ENCODE measurements around the gene SCRN1. TPM values are rescaled to one million over a fixed set of nuclear protein-coding genes. Genes with fewer than 3 reads are reported as not detected.
A peak's percentile ranks its signal among the peaks of the same experiment; 100 is the strongest.

Gene SCRN1, protein sequence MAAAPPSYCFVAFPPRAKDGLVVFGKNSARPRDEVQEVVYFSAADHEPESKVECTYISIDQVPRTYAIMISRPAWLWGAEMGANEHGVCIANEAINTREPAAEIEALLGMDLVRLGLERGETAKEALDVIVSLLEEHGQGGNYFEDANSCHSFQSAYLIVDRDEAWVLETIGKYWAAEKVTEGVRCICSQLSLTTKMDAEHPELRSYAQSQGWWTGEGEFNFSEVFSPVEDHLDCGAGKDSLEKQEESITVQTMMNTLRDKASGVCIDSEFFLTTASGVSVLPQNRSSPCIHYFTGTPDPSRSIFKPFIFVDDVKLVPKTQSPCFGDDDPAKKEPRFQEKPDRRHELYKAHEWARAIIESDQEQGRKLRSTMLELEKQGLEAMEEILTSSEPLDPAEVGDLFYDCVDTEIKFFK
- 100 to 1,000 TPM in 1 of 4 donors, 10 to 100 TPM in 3; 63.6 to 105 (median 83.8) TPM for total RNA-seq

DNA sequence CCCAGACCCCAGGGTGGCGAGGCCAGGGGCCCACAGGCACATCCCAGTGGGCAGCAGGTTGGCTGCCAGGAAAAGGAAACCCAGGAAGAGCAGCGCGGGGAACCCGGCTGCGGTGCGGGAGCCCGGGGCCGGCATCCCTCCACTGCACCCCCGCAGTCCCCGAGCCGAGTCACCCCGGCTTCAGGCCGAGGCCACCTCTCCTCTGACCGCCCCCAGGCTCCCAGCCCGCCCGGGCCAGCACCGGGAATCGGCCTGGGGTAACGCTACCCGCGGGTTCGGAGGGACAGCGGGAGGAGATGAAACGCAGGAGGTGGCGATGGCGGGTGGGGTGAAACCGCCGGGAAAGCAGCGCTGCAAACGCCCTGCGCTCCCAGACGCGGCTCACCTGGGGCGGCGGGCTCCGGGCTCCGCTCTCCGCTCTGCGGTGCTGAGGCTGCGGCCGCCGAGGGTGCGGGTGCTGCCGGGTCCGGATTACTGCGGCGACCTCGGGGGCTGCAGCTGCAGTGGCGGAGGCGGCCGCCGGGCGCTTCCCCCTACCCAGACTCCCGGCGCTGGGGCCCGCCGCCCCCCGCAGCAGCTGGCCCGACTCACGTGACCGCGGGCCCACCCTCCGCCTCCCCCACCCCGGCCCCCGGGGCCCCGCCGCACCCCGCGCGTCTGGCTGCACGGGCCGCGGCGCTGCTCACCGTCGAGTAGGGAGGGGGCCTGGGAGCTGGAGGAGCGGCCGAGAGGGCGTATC, at the start of gene SCRN1:
TSS of gene SCRN1 (minus strand) at position 545 of the 739 bp plus-strand sequence. CDS start 20,734 bp downstream, outside the sequence.
- no peak for DNase-seq (ENCODE audit: extremely low spot score)
- WGBS, result under 1% methylated on average over 32 of the region's 79 CpGs
- Histone ChIP-seq H3K27me3 (no peaks in the 10 kb centered on the region), H3K4me3 (peak within 1 kb of the TSS; percentile 79 to 99 (median 97)), H3K4me1 (peaks cover 8 to 38% (median 28%) of the 10 kb centered on the region in 4 donors), H3K36me3 (no peaks in the 10 kb centered on the region), H3K9me3 (peaks cover 0 to 15% (median 5%) of the 10 kb centered on the region in 4 donors), H3K27ac (replicated peaks in 1 of 4) (peak within 1 kb of the TSS; percentile 92 to 97 (median 95))
- intact Hi-C loops (cut with DNase I), result loop anchor here (5.0 kb wide), 1 partner anchor 38 kb away; the partner anchor contains the start of genes FKBP14 and PLEKHA8
- no peak for TF ChIP-seq POLR2A (IDR thresholded peaks at IDR 0.05; ENCODE audit: low read depth)
- TF ChIP-seq POLR2AphosphoS5 (IDR thresholded peaks at IDR 0.05), result peak in 1 of 2 donors; percentile 66
- peak in 2 of 3 experiments; percentile 13 to 17 for TF ChIP-seq CTCF (IDR thresholded peaks at IDR 0.05)
- no peak for TF ChIP-seq EP300 (IDR thresholded peaks at IDR 0.05)

DNA sequence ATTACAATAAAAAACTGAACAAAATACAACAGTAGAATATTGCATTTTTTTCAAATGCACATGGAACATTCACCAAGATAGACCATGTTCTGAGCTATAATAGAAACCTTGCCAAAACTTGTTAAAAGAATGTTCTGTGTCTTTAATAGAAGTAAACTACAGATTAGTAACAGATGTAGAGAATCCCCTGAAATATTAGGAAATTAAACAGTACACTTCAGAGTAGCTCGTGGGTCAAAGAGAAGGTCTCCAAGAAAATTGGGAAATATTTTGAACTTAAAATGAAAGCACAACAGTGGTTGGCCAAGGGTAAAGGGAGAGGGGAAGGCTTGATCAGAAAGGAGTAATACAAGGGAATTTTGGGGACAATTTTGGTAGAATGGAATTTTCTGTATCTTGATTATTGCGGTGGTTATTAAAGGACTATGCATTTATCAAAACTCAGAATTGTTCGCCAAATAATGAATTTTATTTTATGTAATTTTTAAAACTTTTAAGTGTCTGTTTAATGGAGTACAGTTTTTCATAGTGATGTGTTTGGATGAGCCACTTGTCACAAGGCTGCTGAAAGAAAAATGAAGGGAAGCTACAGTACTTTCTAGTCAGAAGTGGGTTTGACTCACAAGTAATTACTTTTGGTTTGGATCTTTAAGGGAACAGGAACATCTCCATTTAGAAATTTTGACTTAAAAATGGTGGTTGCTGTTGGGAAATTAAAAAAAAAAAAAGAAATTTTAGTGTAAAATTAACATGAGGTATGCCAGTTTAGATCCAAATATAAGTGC, 48.8 kb upstream of the SCRN1 start:
- H3K27me3 ChIP-seq, result no peaks in the 10 kb centered on the region
- peak overlapping the region in 1 of 4 donors; percentile 18 for H3K27ac ChIP-seq (replicated peaks in 1 of 4)
- H3K36me3 ChIP-seq, result no peaks in the 10 kb centered on the region
- no peak overlapping the region for H3K4me3 ChIP-seq
- H3K9me3 ChIP-seq, result no peaks in the 10 kb centered on the region
- H3K4me1 ChIP-seq, result peaks cover 0 to 34% (median 20%) of the 10 kb centered on the region in 4 donors
- 80% methylated on average over 3 of the region's 3 CpGs for WGBS
- no peak for DNase-seq (ENCODE audit: extremely low spot score)
- TF ChIP-seq POLR2AphosphoS5 (IDR thresholded peaks at IDR 0.05), result no peak
- no peak for TF ChIP-seq POLR2A (IDR thresholded peaks at IDR 0.05; ENCODE audit: low read depth)
- TF ChIP-seq EP300 (IDR thresholded peaks at IDR 0.05), result no peak
- TF ChIP-seq CTCF (IDR thresholded peaks at IDR 0.05), result no peak
- intact Hi-C loops (cut with DNase I), result no loop called here

DNA sequence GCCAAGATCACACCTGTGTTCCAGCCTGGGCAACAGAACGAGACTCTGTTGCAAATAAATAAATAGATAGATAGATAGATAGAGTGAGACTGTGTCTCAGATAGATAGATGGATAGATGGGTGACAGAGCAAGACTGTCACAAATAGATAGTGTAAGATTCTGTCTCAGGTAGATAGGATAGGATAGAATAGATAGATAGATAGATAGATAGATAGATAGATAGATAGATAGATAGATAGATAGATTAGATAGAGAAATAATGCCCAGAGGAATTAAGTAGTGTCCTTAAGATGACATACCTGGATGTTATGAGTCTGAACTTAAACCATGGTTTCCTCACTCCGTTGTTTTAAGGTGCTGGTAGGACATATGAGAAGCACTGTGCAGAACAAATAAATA, 46.6 kb upstream of the SCRN1 start:
- no peak overlapping the region for H3K4me3 ChIP-seq
- peaks cover 12 to 37% (median 29%) of the 10 kb centered on the region in 4 donors for H3K4me1 ChIP-seq
- H3K27ac ChIP-seq (replicated peaks in 1 of 4), result no peak overlapping the region
- no peaks in the 10 kb centered on the region for H3K27me3 ChIP-seq
- 76% methylated on average over 2 of the region's 2 CpGs for WGBS
- intact Hi-C loops (cut with DNase I), result no loop called here
- no peak for DNase-seq (ENCODE audit: extremely low spot score)
- no peaks in the 10 kb centered on the region for H3K36me3 ChIP-seq
- TF ChIP-seq EP300 (IDR thresholded peaks at IDR 0.05), result no peak
- no peak for TF ChIP-seq POLR2AphosphoS5 (IDR thresholded peaks at IDR 0.05)
- TF ChIP-seq POLR2A (IDR thresholded peaks at IDR 0.05; ENCODE audit: low read depth), result no peak
- no peak for TF ChIP-seq CTCF (IDR thresholded peaks at IDR 0.05)
- H3K9me3 ChIP-seq, result no peaks in the 10 kb centered on the region

DNA sequence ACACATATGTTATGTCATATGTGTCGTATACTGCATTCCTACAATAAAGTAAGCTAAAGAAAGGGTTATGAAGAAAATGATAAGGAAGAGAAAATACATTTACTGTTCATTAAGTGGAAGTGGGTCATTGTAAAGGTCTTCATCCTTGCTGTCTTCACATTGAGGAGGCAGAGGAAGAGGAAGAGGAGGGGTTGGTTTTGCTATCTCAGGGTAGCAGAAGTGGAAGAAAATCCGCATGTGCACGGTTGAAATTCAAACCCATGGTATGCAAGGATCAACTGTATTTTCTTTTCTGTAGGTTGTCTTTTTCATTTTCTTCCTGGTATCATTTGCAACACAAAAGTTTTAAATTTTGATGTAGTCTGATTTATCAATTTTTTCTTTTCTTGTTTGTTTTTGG, 44.9 kb upstream of the SCRN1 start:
- Histone ChIP-seq H3K27ac (replicated peaks in 1 of 4) (no peak overlapping the region), H3K27me3 (no peaks in the 10 kb centered on the region), H3K4me3 (no peak overlapping the region), H3K9me3 (no peaks in the 10 kb centered on the region), H3K4me1 (peaks cover 23 to 30% (median 28%) of the 10 kb centered on the region in 4 donors), H3K36me3 (no peaks in the 10 kb centered on the region)
- no peak for DNase-seq (ENCODE audit: extremely low spot score)
- 86% methylated on average over 3 of the region's 3 CpGs for WGBS
- intact Hi-C loops (cut with DNase I), result no loop called here
- no peak for TF ChIP-seq EP300 (IDR thresholded peaks at IDR 0.05)
- no peak for TF ChIP-seq CTCF (IDR thresholded peaks at IDR 0.05)
- no peak for TF ChIP-seq POLR2A (IDR thresholded peaks at IDR 0.05; ENCODE audit: low read depth)
